C4-2B (cell line): ENCODE measurements around the gene IFI6.

ENCODE experiments used
- ZFX ChIP-seq: fragments of 450-650 bp; IDR thresholded peaks from 2 replicates; pipeline ENCODE4 v1.6.1; 2017
- TF ChIP-seq, protein P1 (sequence below): fragments of 450-650 bp; conservative IDR thresholded peaks from 2 replicates; pipeline ENCODE4 v1.5.1; 2017; ENCODE audit warnings: mild to moderate bottlenecking

DNA sequence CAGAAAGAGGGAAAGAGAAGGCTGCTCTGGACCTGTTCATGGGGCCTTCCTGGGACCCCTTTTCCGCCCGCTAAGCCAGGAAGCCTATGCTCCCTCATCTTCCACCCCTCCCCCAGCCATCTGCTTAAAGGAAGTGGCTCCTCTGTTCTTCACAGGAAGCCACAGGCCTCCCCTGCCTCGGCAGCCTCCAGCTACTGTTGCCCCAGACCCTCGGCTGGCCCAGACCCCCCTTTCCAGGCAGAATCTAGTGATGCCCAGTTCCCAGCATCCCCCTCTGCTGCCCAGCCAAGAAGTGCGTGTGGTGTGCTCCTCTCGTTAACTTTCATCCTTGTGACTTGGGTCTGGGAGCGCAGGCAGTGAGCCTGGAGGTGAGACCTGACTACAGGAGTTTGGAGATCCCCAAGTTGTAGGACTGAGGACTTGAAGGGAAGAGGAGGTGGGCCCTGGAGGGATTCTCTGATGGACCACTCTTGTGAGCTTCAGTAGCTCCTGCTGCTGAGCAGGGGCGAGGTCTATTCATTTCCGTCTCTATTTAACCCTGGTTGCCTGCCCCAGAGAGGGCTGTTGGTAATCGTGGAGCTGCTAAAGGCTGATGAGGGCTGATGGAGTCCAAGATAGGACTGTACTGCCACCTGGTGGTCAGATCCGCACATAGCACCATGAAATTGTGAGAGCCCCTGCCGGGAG is 9.1 kb downstream of the IFI6 start:
- TF ChIP-seq, protein P1, sequence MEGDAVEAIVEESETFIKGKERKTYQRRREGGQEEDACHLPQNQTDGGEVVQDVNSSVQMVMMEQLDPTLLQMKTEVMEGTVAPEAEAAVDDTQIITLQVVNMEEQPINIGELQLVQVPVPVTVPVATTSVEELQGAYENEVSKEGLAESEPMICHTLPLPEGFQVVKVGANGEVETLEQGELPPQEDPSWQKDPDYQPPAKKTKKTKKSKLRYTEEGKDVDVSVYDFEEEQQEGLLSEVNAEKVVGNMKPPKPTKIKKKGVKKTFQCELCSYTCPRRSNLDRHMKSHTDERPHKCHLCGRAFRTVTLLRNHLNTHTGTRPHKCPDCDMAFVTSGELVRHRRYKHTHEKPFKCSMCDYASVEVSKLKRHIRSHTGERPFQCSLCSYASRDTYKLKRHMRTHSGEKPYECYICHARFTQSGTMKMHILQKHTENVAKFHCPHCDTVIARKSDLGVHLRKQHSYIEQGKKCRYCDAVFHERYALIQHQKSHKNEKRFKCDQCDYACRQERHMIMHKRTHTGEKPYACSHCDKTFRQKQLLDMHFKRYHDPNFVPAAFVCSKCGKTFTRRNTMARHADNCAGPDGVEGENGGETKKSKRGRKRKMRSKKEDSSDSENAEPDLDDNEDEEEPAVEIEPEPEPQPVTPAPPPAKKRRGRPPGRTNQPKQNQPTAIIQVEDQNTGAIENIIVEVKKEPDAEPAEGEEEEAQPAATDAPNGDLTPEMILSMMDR = peak; percentile 95
- no peak for TF ChIP-seq ZFX
